HG02970 (cell line): Measurements from ENCODE around the gene ASB16.
"Not testable (repeated sequence)": the region's sequence is repeated elsewhere in the genome, so short reads cannot be mapped to it uniquely, and the experiment has no call there.

Experiments
- ATAC-seq: cut with Tn5 transposase; IDR thresholded peaks from one replicate; pipeline ENCODE4 v1.9.1; 2021; ENCODE audit warnings: mild to moderate bottlenecking, moderate library complexity, moderate number of reproducible peaks; ENCODE audit not compliant: unreplicated experiment, low FRiP score

ASB16 gene

DNA sequence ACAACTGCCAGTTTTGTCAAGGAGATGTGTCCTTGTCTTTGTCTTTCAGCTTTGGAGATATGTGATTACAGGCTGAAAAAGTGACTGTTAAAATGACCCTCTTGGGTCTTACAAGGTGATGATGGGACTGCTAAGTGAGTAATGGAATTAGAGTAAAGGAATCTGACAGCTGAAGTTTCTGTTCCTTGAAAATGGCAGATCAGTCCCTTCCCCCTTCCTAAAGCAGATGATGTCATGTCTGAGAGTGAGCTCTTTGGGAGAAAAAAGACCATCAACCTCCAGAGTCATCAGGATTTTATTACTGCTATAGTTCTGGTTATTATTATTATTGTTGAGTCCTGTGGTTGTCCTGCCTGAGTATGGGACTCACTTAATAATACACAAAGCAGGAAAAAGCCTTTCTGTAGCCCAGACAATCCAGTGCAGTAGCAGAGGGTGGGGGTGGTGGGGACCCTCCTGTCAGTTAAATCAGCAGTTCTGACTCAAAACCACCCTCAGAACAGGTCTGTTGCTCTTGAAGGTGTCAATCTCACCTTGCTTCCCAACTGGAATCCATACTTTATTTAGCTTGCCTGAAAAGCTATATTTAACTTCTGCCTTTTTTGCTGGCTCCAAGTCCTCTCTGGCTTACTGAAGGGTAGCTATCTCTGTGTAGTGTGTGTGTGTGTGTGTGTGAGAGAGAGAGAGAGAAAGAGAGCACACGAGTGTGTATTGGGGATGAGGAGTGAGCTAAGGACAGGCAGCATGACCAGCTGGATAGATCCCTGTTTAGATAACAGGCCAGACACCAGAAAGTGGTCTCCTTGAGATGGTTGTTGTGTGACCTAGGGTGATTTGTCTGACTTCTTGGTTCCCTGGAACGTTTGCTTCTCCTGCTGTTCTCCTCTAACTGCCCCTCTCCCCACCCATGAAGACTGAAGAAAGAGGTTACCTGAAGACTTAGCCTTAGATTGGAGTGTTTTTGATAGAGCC lies 23.8 kb upstream of the ASB16 start:
- ATAC-seq, result no peak

DNA sequence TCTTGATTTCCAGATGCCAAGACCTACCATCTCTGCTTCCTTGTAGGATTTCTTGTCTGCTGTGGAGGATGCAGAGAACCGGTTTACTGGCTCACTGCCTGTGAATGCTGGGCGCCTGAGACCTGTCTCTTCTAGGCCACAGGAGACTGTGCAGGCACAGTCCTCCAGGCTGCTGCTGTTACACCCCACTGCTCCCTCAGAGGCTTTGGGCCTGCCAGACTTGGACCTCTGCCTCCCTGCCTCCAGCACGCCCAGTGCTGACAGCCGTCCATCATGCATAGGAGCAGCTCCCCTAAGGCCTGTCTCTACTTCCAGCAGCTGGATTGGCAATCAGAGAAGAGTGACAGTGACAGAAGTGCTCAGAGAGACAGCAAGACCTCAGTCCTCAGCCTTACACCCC lies 22.7 kb upstream of the ASB16 start:
- no peak for ATAC-seq

DNA sequence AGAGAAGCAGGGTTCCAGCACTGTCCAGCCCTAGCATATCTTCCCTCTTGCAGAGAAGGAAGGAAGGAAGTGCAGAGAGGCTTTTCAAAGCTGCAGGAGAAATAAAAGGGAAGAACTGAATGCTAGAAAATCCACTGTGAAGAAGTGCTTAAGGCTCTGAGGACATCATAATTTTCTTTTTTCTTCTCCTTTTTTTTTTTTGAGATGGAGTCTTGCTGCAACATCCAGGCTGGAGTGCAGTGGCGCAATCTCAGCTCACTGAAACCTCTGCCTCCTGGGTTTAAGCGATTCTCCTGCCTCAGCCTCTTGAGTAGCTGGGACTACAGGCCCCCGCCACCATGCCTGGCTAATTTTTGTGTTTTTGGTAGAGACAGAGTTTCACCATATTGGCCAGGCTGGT lies 21.4 kb upstream of the ASB16 start:
- ATAC-seq, result not testable (repeated sequence)

DNA sequence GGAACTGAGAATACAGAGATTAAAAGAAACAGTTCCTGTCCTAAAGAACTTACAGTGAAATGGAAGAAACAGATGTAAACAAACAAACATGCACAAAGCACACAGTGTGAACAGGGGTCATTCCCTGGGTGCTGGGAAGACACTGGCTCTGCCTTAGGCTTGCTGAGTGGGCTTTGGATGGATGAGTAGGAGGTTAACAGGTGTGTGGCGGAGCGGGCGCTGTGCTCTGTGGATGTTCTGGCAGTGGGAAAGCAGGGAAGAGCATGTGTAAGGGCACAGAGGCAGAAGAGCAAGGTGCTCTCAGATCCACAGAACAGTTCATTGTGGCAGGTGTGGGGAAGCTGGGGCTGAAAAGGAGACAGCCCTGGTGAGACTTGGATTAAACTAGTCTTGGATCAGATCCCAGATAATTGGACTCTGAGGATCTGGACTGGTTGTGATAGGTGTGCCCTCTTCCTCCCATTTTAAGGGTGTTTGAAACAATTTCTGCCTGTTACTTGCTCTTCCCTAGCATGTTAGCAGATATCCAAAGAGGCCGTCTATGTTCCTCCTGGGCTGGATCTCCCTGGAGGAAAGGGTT lies 20.7 kb upstream of the ASB16 start:
- no peak for ATAC-seq

DNA sequence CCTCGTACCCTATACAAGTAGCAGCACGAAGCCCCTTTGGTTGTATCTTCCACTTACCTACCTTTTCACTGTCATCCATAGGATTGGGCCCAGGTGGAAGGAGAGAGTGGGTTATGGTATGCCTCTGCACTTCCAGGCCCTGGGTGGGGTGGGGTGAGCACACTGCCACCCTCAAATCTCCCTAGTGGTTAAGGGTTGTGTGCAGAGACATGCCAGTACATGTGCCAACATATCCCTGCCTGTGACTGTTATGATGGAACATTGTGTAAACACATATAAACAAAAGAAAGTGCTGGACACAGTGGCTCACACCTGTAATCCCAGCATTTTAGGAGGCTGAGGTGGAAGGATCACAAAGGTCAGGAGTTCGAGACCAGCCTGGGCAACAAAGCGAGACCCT lies 17.6 kb upstream of the ASB16 start:
- no peak for ATAC-seq

DNA sequence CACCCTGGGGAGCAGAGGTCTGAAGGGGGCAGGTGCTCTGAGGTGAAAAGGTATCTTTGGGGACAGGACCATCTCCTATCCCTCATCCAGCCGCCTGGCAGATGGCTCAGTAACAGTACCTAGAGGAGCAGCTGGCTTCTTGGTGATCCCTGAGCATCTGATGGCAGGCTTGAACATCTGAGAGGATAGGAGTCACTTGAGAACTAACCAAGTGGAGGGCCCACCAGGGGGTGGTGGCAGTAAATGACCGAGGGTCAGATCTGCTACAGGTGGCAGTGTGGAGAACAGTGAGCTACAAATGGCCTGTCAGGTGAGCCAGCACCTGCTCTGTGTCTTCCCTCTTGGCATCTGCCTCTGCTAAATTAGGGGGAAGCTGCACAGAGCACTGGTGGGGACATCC lies 15.0 kb upstream of the ASB16 start:
- no peak for ATAC-seq

DNA sequence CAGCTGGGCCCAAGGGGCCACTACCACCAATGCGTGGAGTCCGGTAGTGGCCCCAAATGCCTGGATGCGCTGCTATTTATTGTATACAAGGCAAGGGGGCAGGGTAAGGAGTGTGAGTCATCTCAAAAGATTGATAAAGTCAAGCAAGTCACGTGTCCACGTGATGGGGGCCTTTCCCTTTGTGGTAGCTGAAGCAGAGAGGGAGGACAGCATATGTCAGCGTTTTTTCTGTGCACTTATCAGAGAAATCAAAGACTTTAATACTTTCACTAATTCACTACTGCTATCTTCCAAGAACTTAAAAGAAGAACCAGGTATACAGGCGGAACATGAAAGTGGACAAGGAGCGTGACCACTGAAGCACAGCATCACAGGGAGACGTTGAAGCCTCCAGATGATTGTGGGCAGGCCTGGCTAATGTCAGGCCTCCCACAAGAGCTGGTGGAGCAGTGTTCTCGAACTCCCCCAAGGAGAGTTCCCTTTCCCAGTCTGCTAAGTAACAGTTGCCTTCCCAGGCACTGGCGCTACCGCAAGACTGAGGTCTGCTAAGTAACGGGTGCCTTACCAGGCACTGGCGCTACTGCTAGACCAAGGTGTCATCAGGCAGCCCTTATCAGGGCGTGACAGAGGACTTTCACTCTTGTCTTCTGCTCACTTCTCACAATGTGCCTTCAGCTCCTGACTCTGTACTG lies 10.8 kb upstream of the ASB16 start:
- ATAC-seq, result no peak

DNA sequence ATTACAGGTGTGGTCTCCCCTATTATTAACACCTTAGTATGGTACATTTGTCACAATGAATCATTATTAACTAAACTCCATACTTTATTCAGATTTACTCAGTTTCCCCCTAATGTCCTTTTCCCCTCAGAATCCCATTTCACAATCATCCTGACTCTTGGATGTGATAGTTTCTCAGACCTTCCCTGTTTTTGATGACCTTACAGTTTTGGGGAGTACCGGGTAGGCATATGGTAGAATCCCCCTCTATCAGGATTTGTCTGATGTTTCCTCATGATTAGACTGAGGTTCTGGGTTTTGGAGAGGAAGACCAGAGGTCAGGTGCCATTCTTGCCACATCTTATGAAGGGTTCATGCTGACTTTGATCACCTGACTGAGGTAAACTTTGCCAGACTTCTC lies 6.0 kb upstream of the ASB16 start:
- no peak for ATAC-seq

DNA sequence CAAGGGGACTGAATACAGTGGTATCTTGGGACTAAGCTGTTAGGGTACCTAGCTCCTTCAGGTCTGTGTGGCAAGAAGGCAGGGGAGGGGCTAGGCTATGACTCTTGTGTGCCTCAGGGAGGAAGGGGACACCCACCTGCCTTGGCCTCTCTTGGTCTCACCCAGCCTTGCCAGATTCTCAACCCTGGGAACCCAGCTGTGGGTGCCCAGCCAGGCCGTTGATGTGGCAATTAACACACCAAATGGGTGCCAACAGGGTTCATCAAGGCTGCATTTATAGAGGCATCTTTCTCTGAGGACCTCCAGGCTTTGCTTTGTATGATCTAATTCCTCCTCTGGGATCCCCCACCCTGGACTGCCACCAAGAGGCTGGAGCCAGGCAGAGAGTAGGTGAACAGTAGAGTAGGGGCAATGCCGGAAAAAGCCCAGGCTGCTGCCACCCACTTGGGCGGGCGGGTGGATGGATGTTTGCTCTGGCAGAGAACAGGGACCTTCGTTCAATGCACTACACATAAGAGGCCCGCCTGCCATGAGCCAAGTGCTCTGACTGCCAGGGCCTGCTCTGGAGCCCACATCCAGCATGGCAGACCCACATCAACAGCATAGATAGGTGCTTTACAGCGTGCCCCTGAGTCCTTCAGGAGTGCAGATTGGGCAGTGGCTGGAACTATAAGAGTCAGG lies 3.2 kb upstream of the ASB16 start:
- no peak for ATAC-seq

DNA sequence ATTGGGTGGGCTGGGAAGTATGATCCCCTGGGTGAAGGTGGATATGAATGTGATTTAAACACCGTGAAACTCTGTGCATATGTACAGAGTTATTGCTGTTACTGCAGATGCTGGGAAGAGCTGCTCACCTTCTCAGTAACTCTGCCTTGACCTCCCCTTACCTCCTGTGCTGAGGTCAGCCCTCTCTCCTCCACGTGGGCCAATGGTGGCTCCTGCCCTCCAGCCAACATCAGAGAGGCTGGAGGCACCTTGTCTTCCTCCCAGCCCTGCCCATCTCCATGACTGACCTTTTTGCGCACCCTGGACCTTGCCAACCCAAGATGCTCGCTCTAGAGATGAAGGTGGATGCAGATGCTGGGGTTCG lies 387 bp upstream of the ASB16 start:
- ATAC-seq, result no peak

DNA sequence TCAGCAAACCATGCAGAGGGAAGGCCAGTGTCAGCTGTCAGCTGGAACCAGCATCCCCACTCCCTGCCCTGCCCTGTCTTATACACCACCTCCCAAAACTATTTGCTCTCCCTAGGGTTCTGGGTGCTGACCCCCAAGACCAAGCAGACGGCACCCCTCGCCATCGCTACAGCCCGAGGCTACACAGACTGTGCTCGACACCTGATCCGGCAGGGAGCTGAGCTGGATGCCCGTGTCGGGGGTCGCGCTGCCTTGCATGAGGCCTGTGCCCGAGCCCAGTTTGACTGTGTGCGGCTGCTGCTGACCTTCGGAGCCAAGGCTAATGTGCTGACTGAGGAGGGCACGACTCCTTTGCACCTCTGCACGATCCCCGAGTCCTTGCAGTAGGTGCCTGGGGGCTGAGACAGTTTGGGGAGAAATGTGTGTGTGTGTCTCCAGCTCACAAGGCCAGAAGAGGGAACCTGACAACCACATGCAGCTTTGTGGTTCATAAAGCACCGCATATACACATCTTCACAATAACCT lies 1.5 kb downstream of the ASB16 start:
- ATAC-seq, result no peak

DNA sequence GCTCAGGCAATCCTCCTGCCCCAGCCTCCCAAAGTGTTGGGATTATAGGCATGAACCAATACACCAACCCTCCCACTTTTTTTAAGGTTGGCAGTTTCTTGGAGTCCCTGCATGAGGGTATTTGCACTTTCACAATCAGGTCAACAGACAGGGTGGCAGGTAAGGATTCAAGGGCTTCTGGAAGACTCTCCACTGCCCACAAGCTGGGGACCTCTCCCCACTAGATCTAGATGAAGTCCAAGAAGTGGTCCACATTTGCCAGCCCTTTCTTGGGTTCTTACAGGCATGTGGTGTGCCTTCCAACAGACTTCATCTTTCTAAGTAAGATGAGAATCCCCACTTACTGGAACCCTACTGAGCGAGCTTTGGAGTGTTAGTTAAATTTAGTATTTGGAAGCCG lies 3.9 kb downstream of the ASB16 start:
- ATAC-seq, result no peak

DNA sequence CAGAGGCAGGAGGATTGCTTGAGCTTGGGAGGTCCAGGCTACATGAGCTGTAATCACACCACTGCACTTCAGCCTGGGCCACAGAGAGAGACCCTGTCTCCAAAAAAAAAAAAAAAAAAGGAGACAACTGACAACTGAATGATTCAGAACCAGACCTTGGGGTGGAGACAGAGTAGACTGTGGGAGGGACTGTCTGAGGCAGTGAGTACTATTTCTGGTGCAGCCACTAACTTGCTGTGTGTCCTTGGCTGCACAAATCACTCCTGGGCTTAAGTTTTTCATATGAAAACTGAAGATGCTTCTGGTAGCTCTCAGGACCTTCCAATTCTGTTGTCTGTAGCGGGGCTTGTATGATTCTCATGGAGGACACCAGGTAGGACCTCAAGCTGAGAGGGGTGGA lies 5.8 kb downstream of the ASB16 start:
- ATAC-seq, result no peak

DNA sequence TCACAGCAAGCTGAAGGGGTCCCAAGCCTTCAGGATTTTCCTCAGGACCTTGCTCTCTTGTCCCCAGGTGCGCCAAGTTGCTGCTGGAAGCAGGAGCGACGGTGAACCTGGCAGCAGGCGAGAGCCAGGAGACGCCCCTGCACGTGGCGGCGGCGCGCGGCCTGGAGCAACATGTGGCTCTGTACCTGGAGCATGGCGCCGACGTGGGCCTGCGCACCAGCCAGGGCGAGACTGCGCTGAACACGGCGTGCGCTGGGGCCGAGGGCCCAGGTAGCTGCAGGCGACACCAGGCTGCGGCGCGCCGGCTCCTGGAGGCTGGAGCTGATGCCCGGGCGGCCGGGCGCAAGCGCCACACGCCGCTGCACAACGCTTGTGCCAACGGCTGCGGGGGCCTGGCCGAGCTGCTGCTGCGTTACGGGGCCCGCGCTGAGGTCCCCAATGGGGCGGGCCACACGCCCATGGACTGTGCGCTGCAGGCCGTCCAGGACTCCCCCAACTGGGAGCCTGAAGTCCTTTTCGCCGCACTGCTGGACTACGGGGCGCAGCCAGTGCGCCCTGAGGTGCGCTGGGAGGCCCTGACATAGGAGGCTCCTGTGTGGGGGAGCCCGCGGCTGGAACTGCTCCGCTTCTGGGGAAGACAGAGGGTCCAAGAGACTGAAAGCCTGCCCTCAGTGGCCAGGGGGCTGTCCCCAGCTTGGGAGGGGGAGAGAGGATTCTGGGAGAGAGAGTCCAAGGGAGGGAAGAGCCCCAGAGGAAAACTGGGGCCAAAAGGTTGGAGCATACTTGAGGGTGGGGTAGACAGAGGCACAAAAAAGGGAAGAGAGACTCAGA lies 6.4 kb downstream of the ASB16 start:
- no peak for ATAC-seq

DNA sequence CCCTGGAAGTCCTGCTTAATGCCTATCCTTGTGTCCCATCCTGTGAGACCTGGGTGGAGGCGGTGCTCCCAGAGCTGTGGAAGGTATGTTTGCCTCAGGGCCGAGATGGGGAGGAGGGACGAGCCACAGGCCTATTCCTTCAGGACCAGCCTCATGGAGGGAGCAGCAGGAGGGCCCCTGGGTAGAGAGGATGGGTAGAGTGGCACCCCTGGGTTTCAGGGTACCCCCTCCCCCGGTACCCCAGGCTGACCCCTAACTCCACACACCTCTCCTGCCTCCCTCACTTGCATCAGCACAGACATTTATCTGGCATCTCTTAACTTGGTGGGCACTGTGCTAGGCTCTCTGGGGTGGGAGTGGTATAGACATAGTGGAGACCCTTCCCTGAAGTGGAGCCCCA lies 7.1 kb downstream of the ASB16 start:
- no peak for ATAC-seq

DNA sequence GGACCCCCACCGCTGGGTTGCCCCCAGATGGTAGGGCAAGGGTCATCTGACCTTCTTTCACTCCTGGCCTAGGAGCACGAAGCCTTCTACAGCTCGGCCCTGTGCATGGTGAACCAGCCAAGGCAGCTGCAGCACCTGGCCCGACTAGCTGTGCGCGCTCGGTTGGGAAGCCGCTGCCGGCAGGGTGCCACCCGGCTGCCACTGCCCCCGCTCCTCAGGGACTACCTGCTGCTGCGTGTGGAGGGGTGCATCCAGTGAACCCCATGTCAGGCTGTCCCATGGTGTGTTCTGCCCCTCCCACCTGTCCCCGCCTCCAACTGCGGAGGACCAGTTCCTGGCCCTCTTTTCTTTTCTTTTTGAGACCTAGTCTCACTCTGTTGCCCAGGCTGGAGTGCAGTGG lies 7.6 kb downstream of the ASB16 start:
- ATAC-seq, result no peak

DNA sequence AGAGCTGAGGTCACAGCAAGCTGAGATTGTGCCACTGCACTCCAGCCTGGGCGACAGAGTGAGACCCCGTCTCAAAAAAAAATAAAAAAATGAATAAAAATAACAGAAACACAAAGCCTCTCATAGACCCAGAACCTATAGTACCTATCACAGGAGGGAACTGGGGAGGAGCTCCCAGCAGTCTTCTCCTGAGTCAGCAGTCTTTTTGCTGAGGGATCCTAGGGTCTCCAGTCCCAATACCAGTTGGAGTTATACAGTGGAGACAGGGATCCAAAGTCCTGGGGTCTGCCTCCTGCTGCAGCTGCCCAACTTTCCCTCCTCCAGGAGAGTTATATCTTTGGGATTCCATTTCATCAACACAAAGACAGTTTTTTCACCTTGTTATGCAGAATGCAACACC lies 12.5 kb downstream of the ASB16 start:
- ATAC-seq, result no peak

DNA sequence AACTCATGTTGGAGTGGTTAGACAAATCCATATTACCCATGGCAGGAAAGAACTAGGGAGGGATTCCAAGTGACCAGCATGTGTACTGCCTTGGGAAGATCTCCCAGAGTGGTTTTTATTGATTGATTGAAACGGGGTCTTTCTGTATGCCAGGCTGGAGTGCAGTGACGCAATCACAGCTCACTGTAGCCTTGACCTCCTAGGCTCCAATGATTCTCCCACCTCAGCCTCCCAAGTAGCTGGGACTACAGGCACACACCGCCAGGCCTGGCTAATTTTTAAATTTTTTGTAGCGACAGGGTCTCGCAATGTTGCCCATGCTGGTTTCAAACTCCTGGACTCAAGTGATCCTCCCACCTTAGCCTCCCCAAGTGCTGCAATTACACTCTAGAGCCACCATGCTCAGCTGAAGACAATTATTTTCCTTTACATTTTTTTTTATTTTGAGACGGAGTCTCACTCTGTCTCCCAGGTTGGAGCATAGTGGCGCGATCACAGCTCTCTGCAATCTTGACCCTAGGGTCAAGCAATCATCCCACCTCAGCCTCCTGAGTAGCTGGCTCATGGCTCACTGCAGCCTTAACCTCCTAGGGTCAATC lies 13.8 kb downstream of the ASB16 start:
- no peak for ATAC-seq

DNA sequence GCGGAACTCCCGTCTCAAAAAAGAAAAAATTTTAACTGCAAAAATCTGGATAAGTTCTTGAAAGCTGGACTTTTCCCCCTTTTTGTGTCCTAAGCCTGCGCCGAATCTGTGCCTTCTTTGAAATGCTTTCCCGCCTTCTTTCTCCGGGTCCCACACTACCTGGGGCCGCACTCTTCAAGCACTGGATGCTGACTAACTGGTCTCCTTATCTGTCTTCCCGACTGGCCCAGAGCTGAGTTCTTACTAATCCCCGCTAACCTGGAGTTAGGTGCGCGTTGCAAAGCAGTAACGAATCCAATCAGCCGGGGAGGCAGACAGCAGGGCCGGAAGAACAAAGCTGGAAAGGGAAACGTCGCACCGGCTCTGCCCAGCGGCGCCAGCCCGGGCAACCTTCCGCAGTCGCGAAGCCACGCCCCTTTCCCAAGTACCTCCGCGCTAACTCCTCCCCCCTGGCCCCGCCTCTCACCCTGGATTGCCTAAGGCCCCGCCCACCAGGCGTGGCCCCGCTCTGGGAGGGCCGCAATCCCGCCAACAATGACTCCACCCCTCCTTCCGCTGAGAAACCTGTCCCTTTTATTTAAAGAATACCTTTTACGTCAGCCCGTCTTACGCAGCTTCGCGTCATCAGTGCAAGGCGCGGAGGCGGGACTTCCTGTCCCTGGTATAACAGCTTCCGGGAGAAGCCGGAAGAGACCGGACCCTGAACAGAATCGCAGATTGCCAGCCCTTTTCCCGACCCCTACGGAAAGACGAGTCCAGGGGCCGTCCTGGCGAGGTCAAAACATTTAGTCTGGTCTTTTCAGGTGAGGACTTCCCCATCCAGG lies 16.0 kb downstream of the ASB16 start, which contains the start of gene TMUB2:
Gene TMUB2 (plus strand): TSS at position 666 of the 824 bp plus-strand sequence. CDS start 737 bp downstream, outside the sequence.
- peak; percentile 92 for ATAC-seq
